H9 (cell line): Measurements from ENCODE around the gene ADGRL3. TPM values are rescaled to one million over a fixed set of nuclear protein-coding genes. Genes with fewer than 3 reads are reported as not detected.

ENCODE experiments used
- DNase-seq: peaks from one replicate; pipeline ENCODE4 v3.0.0-alpha.2; 2017
- H2AFZ ChIP-seq: one replicate; pipeline ENCODE4 v1.6.1; 2013; ENCODE audit warnings: mild to moderate bottlenecking, low read length, control low read depth, moderate library complexity
- H2AK5ac ChIP-seq: 2 replicates; pipeline ENCODE4 v1.6.1; 2013; ENCODE audit warnings: low read length, control low read depth, mixed read lengths; ENCODE audit not compliant: insufficient read length
- H2BK120ac ChIP-seq: one replicate; pipeline ENCODE4 v1.6.1; 2013; ENCODE audit warnings: low read depth, mild to moderate bottlenecking, low read length, control low read depth, inconsistent platforms; ENCODE audit not compliant: poor library complexity, severe bottlenecking
- H2BK12ac ChIP-seq: 2 replicates; pipeline ENCODE4 v1.6.1; 2013; ENCODE audit warnings: low read length, control low read depth, mixed read lengths, low read depth; ENCODE audit not compliant: insufficient read length
- H2BK15ac ChIP-seq: 2 replicates; pipeline ENCODE4 v1.6.1; 2013; ENCODE audit warnings: low read depth, low read length, control low read depth
- H2BK20ac ChIP-seq: one replicate; pipeline ENCODE4 v1.6.1; 2013; ENCODE audit warnings: low read depth, mild to moderate bottlenecking, low read length, control low read depth, inconsistent platforms; ENCODE audit not compliant: poor library complexity, severe bottlenecking
- H2BK5ac ChIP-seq: 2 replicates; pipeline ENCODE4 v1.6.1; 2013; ENCODE audit warnings: low read length, control low read depth, mixed read lengths; ENCODE audit not compliant: insufficient read length
- H3K14ac ChIP-seq: 2 replicates; pipeline ENCODE4 v1.6.1; 2013; ENCODE audit warnings: low read length, control low read depth; ENCODE audit not compliant: insufficient read depth
- H3K18ac ChIP-seq: 2 replicates; pipeline ENCODE4 v1.6.1; 2013; ENCODE audit warnings: low read depth, mild to moderate bottlenecking, mixed read lengths, low read length, control low read depth; ENCODE audit not compliant: insufficient read length
- H3K23ac ChIP-seq: 2 replicates; pipeline ENCODE4 v1.6.1; 2013; ENCODE audit warnings: low read length, control low read depth, mixed read lengths, low read depth; ENCODE audit not compliant: insufficient read length
- H3K23me2 ChIP-seq: 2 replicates; pipeline ENCODE4 v1.6.1; 2013; ENCODE audit warnings: low read depth, mild to moderate bottlenecking, mixed read lengths, low read length, control low read depth; ENCODE audit not compliant: insufficient read length, poor library complexity, severe bottlenecking
- H3K27ac ChIP-seq: 2 replicates; pipeline ENCODE4 v1.5.1; 2013; ENCODE audit warnings: low read length, control low read depth, mixed read lengths, low read depth; ENCODE audit not compliant: insufficient read length
- H3K27me3 ChIP-seq: 2 replicates; pipeline ENCODE4 v1.6.1; 2013; ENCODE audit warnings: low read length, control low read depth, inconsistent platforms; ENCODE audit not compliant: insufficient read depth
- H3K4ac ChIP-seq: 2 replicates; pipeline ENCODE4 v1.6.1; 2013; ENCODE audit warnings: low read depth, mild to moderate bottlenecking, control low read depth, inconsistent platforms, low read length, moderate library complexity
- H3K4me1 ChIP-seq: 2 replicates; pipeline ENCODE4 v1.6.1; 2013; ENCODE audit warnings: low read length, control low read depth, inconsistent platforms; ENCODE audit not compliant: insufficient read depth
- H3K4me2 ChIP-seq: 2 replicates; pipeline ENCODE4 v1.6.1; 2013; ENCODE audit warnings: low read length, control low read depth, mixed read lengths; ENCODE audit not compliant: insufficient read length, insufficient read depth
- H3K56ac ChIP-seq: 2 replicates; pipeline ENCODE4 v1.6.1; 2013; ENCODE audit warnings: low read depth, mild to moderate bottlenecking, mixed read lengths, low read length, control low read depth; ENCODE audit not compliant: insufficient read length
- H3K79me1 ChIP-seq: 2 replicates; pipeline ENCODE4 v1.6.1; 2013; ENCODE audit warnings: low read depth, mild to moderate bottlenecking, moderate library complexity, low read length, control low read depth, inconsistent platforms; ENCODE audit not compliant: insufficient read depth, poor library complexity, severe bottlenecking
- H3K79me2 ChIP-seq: 2 replicates; pipeline ENCODE4 v1.6.1; 2013; ENCODE audit warnings: low read length, control low read depth, inconsistent platforms; ENCODE audit not compliant: insufficient read depth
- H3K9ac ChIP-seq: 2 replicates; pipeline ENCODE4 v1.6.1; 2013; ENCODE audit warnings: low read length, control low read depth, mixed read lengths; ENCODE audit not compliant: insufficient read length; ENCODE audit errors: extremely low read depth
- H3K9me3 ChIP-seq: one replicate; pipeline ENCODE4 v1.6.1; 2013; ENCODE audit warnings: low read depth, low read length, inconsistent platforms; ENCODE audit not compliant: control insufficient read depth
- H3T11ph ChIP-seq: one replicate; pipeline ENCODE4 v1.6.1; 2013; ENCODE audit warnings: mild to moderate bottlenecking, low read length, control low read depth, inconsistent platforms
- H4K20me1 ChIP-seq: one replicate; pipeline ENCODE4 v1.6.1; 2013; ENCODE audit not compliant: control insufficient read depth, insufficient read length, insufficient read depth
- H4K5ac ChIP-seq: 2 replicates; pipeline ENCODE4 v1.6.1; 2013; ENCODE audit warnings: low read depth, mild to moderate bottlenecking, mixed read lengths, low read length, control low read depth; ENCODE audit not compliant: insufficient read length
- H4K8ac ChIP-seq: replicated peaks from 2 replicates; pipeline ENCODE4 v1.6.1; 2013; ENCODE audit warnings: low read length, control low read depth, mixed read lengths, low read depth; ENCODE audit not compliant: insufficient read length
- H4K91ac ChIP-seq: 2 replicates; pipeline ENCODE4 v1.6.1; 2013; ENCODE audit warnings: low read depth, mild to moderate bottlenecking, moderate library complexity, mixed read lengths, low read length, control low read depth; ENCODE audit not compliant: insufficient read length
- H3K27ac Mint-ChIP-seq, 3 experiments: 2 replicates in 2 of 3; 3 replicates in 1 of 3; pipeline ENCODE4 v1.8.0; 2020 to 2021; ENCODE audit warnings: mixed read lengths in 3 of 3, mild to moderate bottlenecking in 1 of 3, moderate library complexity in 1 of 3
- H3K27me3 Mint-ChIP-seq: 2 replicates; pipeline ENCODE4 v1.8.0; 2021; ENCODE audit warnings: low read depth, mild to moderate bottlenecking, moderate library complexity, mixed read lengths
- H3K36me3 Mint-ChIP-seq, 3 experiments: 2 replicates in 2 of 3; 3 replicates in 1 of 3; pipeline ENCODE4 v1.8.0; 2020 to 2021; ENCODE audit warnings: low read depth in 3 of 3, mixed read lengths in 3 of 3; ENCODE audit not compliant: insufficient read depth in 1 of 3
- H3K4me1 Mint-ChIP-seq, 2 experiments: 2 replicates each; pipeline ENCODE4 v1.8.0; 2020; ENCODE audit warnings: mixed read lengths in 2 of 2
- H3K4me3 Mint-ChIP-seq, 2 experiments: 2 replicates in 1 of 2; 3 replicates in 1 of 2; pipeline ENCODE4 v1.8.0; 2020 to 2021; ENCODE audit warnings: mild to moderate bottlenecking in 2 of 2, mixed read lengths in 2 of 2, moderate library complexity in 1 of 2
- H3K9me3 Mint-ChIP-seq, 2 experiments: 2 replicates in 1 of 2; 3 replicates in 1 of 2; pipeline ENCODE4 v1.8.0; 2020; ENCODE audit warnings: mild to moderate bottlenecking in 2 of 2, mixed read lengths in 2 of 2, moderate library complexity in 1 of 2
- CTCF ChIP-seq: fragments of 200-600 bp; sonication (generic); conservative IDR thresholded peaks from 3 replicates; pipeline ENCODE4 v1.8.0; 2021; ENCODE audit warnings: antibody characterized with exemption, mild to moderate bottlenecking
- WGBS: extraction: QIAGEN DNeasy Blood & Tissue Kit; methylation state at CpG from one replicate; pipeline ENCODE4 v1.1.7; 2013; ENCODE audit warnings: missing lambda C conversion rate, low lambda C conversion rate, mixed read lengths; ENCODE audit not compliant: insufficient read length; ENCODE audit errors: extremely low coverage; 5-methylcytosine and 5-hydroxymethylcytosine counted together
- total RNA-seq: library from RNA; stranded (reverse); gene quantifications from 2 replicates; pipeline ENCODE4 v1.2.1, GENCODE V29; 2021

Gene ADGRL3
- total RNA-seq, 1 experiment from 2014 or later = 5.9 TPM

GRCh38 chr4:61882381-61882780, 682.3 kb downstream of the ADGRL3 start:
- Histone ChIP-seq H3K9me3 (no peaks in the 10 kb centered on the region), H3K14ac (no peak overlapping the region), H3K18ac (no peak overlapping the region), H2BK120ac (no peak overlapping the region), H3K27ac (no peak overlapping the region), H3K79me2 (no peaks in the 10 kb centered on the region), H3K9ac (no peak overlapping the region), H2AK5ac (no peak overlapping the region), H3K23ac (no peak overlapping the region), H4K91ac (no peak overlapping the region), H3K4me1 (no peaks in the 10 kb centered on the region), H4K8ac (no peak overlapping the region), H2AFZ (no peak overlapping the region), H3K4ac (no peak overlapping the region), H2BK12ac (no peak overlapping the region), H4K20me1 (no peaks in the 10 kb centered on the region), H3K56ac (no peak overlapping the region), H3K4me2 (no peak overlapping the region), H3K23me2 (no peaks in the 10 kb centered on the region), H3K79me1 (no peaks in the 10 kb centered on the region), H3T11ph (no peak overlapping the region), H4K5ac (no peak overlapping the region), H2BK5ac (no peak overlapping the region), H3K27me3 (no peaks in the 10 kb centered on the region), H2BK15ac (no peak overlapping the region), H2BK20ac (no peak overlapping the region)
- no peak overlapping the region for H3K4me3 Mint-ChIP-seq
- H3K36me3 Mint-ChIP-seq = peaks cover 0 to 3% (median 0%) of the 10 kb centered on the region in 3 experiments; a peak in 1 of 7 replicates
- H3K27ac Mint-ChIP-seq = no peak overlapping the region
- no peaks in the 10 kb centered on the region for H3K27me3 Mint-ChIP-seq
- DNase-seq = no peak
- peaks cover 5% of the 10 kb centered on the region in 2 experiments for H3K4me1 Mint-ChIP-seq
- no peaks in the 10 kb centered on the region for H3K9me3 Mint-ChIP-seq
- no peak for TF ChIP-seq CTCF
- no CpG with 5 or more reads among the region's 2 CpGs for WGBS
